GM12865 (cell line): ENCODE measurements around the gene MED13L.
"Not testable (repeated sequence)": the region's sequence is repeated elsewhere in the genome, so short reads cannot be mapped to it uniquely, and the experiment has no call there.

Experiments
- DNase-seq: peaks from one replicate; pipeline ENCODE4 v3.0.0; 2010; ENCODE audit warnings: low read depth
- H3K4me3 ChIP-seq: 2 replicates; pipeline ENCODE4 v1.5.1; 2011; ENCODE audit warnings: mild to moderate bottlenecking, low read depth, low read length, control low read depth
- CTCF ChIP-seq: IDR thresholded peaks from 2 replicates; pipeline ENCODE4 v1.5.1; 2011; ENCODE audit warnings: low read length, control low read depth, low read depth, inconsistent platforms; ENCODE audit not compliant: insufficient read depth; ENCODE audit errors: missing control alignments

MED13L gene

GRCh38 chr12:116138781-116139180, 138.7 kb downstream of the MED13L start:
- no peak for TF ChIP-seq CTCF
- no peak for DNase-seq
- no peak overlapping the region for H3K4me3 ChIP-seq

GRCh38 chr12:116138364-116138763, 139.1 kb downstream of the MED13L start:
- no peak overlapping the region for H3K4me3 ChIP-seq
- TF ChIP-seq CTCF, result no peak
- DNase-seq, result no peak

- no peak for TF ChIP-seq CTCF
- H3K4me3 ChIP-seq, result no peak overlapping the region
- DNase-seq, result peak; percentile 21
Observed at GRCh38 chr12:116137318-116137717, 140.2 kb downstream of the MED13L start.

- DNase-seq, result no peak
- no peak overlapping the region for H3K4me3 ChIP-seq
- TF ChIP-seq CTCF, result no peak
Observed at GRCh38 chr12:116136340-116136739, 141.2 kb downstream of the MED13L start.

- no peak overlapping the region for H3K4me3 ChIP-seq
- TF ChIP-seq CTCF, result no peak
- DNase-seq, result no peak
Observed at GRCh38 chr12:116135209-116135930, 142.1 kb downstream of the MED13L start.

GRCh38 chr12:116133636-116134214, 143.8 kb downstream of the MED13L start:
- H3K4me3 ChIP-seq, result no peak overlapping the region
- DNase-seq, result no peak
- no peak for TF ChIP-seq CTCF

GRCh38 chr12:116133149-116133548, 144.3 kb downstream of the MED13L start:
- no peak overlapping the region for H3K4me3 ChIP-seq
- no peak for TF ChIP-seq CTCF
- no peak for DNase-seq

GRCh38 chr12:116131987-116132386, 145.5 kb downstream of the MED13L start:
- DNase-seq, result not testable (repeated sequence)

More at GRCh38 chr12:116131987-116132386, 145.5 kb downstream of the MED13L start:
- not testable (repeated sequence) for H3K4me3 ChIP-seq
